B cell (primary cell): ENCODE data around the gene PAX2. TPM values are rescaled to one million over a fixed set of nuclear protein-coding genes. Genes with fewer than 3 reads are reported as not detected.

Experiments
- ATAC-seq: fragments of 200-7000 bp; cut with Tn5 transposase; one replicate; pipeline ENCODE4 v1.10.0; 2021; ENCODE audit warnings: low read depth, mild to moderate bottlenecking, moderate number of reproducible peaks, moderate library complexity
- CTCF ChIA-PET: fragments of 350-600 bp; sonication (Branson Sonifier 250); formaldehyde crosslinking; loops from one replicate; lab custom pipeline; 2021; ENCODE audit warnings: antibody characterized with exemption, inconsistent platforms; lab: Charles Lee
- POLR2A ChIA-PET: fragments of 350-600 bp; sonication (Branson Sonifier 250); formaldehyde crosslinking; loops from one replicate; lab custom pipeline; 2021; ENCODE audit warnings: antibody characterized with exemption; lab: Charles Lee
- DNase-seq: peaks from one replicate; pipeline ENCODE4 v3.0.0; 2013
- H2AFZ ChIP-seq: 2 replicates; pipeline ENCODE4 v1.6.1; 2012; ENCODE audit warnings: mild to moderate bottlenecking, low read depth, low read length; ENCODE audit not compliant: insufficient read depth, poor library complexity, severe bottlenecking
- H3K27ac ChIP-seq, 2 donors: 1 replicate in 1 of 2; 2 replicates in 1 of 2; pipeline ENCODE4 v1.5.1; 2012 to 2013; ENCODE audit warnings: low read length in 2 of 2, mild to moderate bottlenecking in 2 of 2, moderate library complexity in 1 of 2
- H3K27me3 ChIP-seq, 4 experiments: fragments of 200-600 bp in 1 of 4; sonication (generic) in 1 of 4; replicated peaks in 1 of 4; 1 replicate in 2 of 4; 2 replicates in 2 of 4; pipeline versions ENCODE4 v1.6.1 to v1.7.0; 2013 to 2016; ENCODE audit warnings: low read length in 3 of 4, mild to moderate bottlenecking in 2 of 4, mixed read lengths in 1 of 4, moderate library complexity in 1 of 4; ENCODE audit not compliant: insufficient read depth in 4 of 4, control insufficient read depth in 3 of 4; ENCODE audit errors: control extremely low read depth in 1 of 4
- H3K36me3 ChIP-seq, 2 experiments: replicated peaks in 1 of 2; 1 replicate in 1 of 2; 2 replicates in 1 of 2; pipeline versions ENCODE4 v1.6.1 to v1.7.1; 2013; ENCODE audit warnings: low read length in 1 of 2; ENCODE audit not compliant: insufficient read depth in 2 of 2, control insufficient read depth in 1 of 2; ENCODE audit errors: control extremely low read depth in 1 of 2, extremely low read depth in 1 of 2
- H3K4me1 ChIP-seq, 2 donors: fragments of 200-600 bp in 1 of 2; sonication (generic) in 1 of 2; 1 replicate in 1 of 2; 2 replicates in 1 of 2; pipeline versions ENCODE4 v1.5.1 to v1.6.1; 2013 to 2017; ENCODE audit warnings: low read length in 2 of 2; ENCODE audit not compliant: control insufficient read depth in 2 of 2, insufficient read depth in 2 of 2
- H3K4me2 ChIP-seq: replicated peaks from 2 replicates; pipeline ENCODE3; 2012; ENCODE audit warnings: mild to moderate bottlenecking, low read depth, low read length; ENCODE audit not compliant: poor library complexity, severe bottlenecking
- H3K4me3 ChIP-seq, 5 experiments: fragments of 200-600 bp in 1 of 5; sonication (generic) in 1 of 5; 1 replicate in 3 of 5; 2 replicates in 2 of 5; pipeline versions ENCODE4 v1.5.1 to v1.7.0; 2011 to 2016; ENCODE audit warnings: low read length in 4 of 5, mild to moderate bottlenecking in 4 of 5, low read depth in 2 of 5, control low read depth in 1 of 5, moderate library complexity in 1 of 5; ENCODE audit not compliant: insufficient read depth in 1 of 5; ENCODE audit errors: control extremely low read depth in 1 of 5, extremely low read depth in 1 of 5
- H3K79me2 ChIP-seq: fragments of 200-600 bp; sonication (generic); one replicate; pipeline ENCODE4 v1.6.0; 2016; ENCODE audit warnings: low read length; ENCODE audit not compliant: control insufficient read depth, insufficient read depth
- H3K9ac ChIP-seq: fragments of 200-600 bp; sonication (generic); 2 replicates; pipeline ENCODE4 v1.6.1; 2017; ENCODE audit warnings: mild to moderate bottlenecking, low read length, moderate library complexity
- H3K9me3 ChIP-seq, 3 donors: one replicate each; pipeline versions ENCODE4 v1.6.1 to v1.7.1; 2013; ENCODE audit warnings: low read length in 2 of 3; ENCODE audit not compliant: control insufficient read depth in 2 of 3, insufficient read depth in 1 of 3; ENCODE audit errors: control extremely low read depth in 1 of 3
- H4K20me1 ChIP-seq: 2 replicates; pipeline ENCODE4 v1.6.0; 2012; ENCODE audit warnings: mild to moderate bottlenecking, low read length; ENCODE audit not compliant: insufficient read depth, control insufficient read depth, poor library complexity, severe bottlenecking
- H3K27ac Mint-ChIP-seq: one replicate; pipeline ENCODE4 v1.8.0; 2021; ENCODE audit warnings: mixed read lengths
- H3K27me3 Mint-ChIP-seq: one replicate; pipeline ENCODE4 v1.8.0; 2021; ENCODE audit warnings: mixed read lengths
- H3K4me1 Mint-ChIP-seq: one replicate; pipeline ENCODE4 v1.8.0; 2021; ENCODE audit warnings: mixed read lengths
- H3K4me3 Mint-ChIP-seq: one replicate; pipeline ENCODE4 v1.8.0; 2021; ENCODE audit warnings: mixed read lengths
- H3K9me3 Mint-ChIP-seq: one replicate; pipeline ENCODE4 v1.8.0; 2022; ENCODE audit warnings: mixed read lengths; ENCODE audit not compliant: insufficient read depth
- CTCF ChIP-seq: fragments of 200-600 bp; IDR thresholded peaks from one replicate; pipeline ENCODE4 v1.8.0; 2022; ENCODE audit warnings: antibody characterized with exemption, mild to moderate bottlenecking
- EZH2 ChIP-seq: IDR thresholded peaks from 2 replicates; pipeline ENCODE4 v1.6.1; 2012; ENCODE audit warnings: borderline replicate concordance, low read depth, mild to moderate bottlenecking, moderate library complexity, low read length; ENCODE audit not compliant: insufficient read depth, poor library complexity, severe bottlenecking
- WGBS: methylation state at CpG from one replicate; pipeline ENCODE4 v1.1.5; 2013; ENCODE audit warnings: missing lambda C conversion rate; ENCODE audit not compliant: insufficient coverage; 5-methylcytosine and 5-hydroxymethylcytosine counted together
- intact Hi-C: fragments of 100-400 bp; cut with micrococcal nuclease; formaldehyde crosslinking; loops from one replicate; pipeline ENCODE4 v1.10.0; 2022
- polyA plus RNA-seq: library from polyadenylated mRNA; depleted of rRNA; stranded (reverse); fragments of >200 nt; gene quantifications from 2 replicates; pipeline ENCODE4 v1.2.3, GENCODE V29; 2012
- total RNA-seq, 2 donors: library from RNA; stranded (reverse); fragments of 120-200 nt in 1 of 2; gene quantifications; 1 replicate in 1 of 2; 2 replicates in 1 of 2; pipeline versions ENCODE4 v1.2.3 to v1.2.4, GENCODE V29; 2013 to 2022

The PAX2 gene
- total and polyA plus RNA-seq, 2 donors (not counting 1 experiment from before 2014, with no cell fraction given) = 0.12 TPM; not detected in 1

GRCh38 chr10:100731407-100732240 lies 13.8 kb upstream of the PAX2 start:
- Histone ChIP-seq H3K9ac (peak overlapping the region; percentile 50), H3K4me2 (peak overlapping the region; percentile 85), H3K36me3 (no peaks in the 10 kb centered on the region), H3K4me1 (peaks cover 28 to 32% of the 10 kb centered on the region in 2 donors), H3K27ac (no peak overlapping the region), H3K9me3 (peaks cover 0 to 11% (median 0%) of the 10 kb centered on the region in 3 donors), H4K20me1 (no peaks in the 10 kb centered on the region), H3K4me3 (peak overlapping the region in 2 of 5 experiments; percentile 41 to 45), H2AFZ (no peak overlapping the region), H3K79me2 (no peaks in the 10 kb centered on the region), H3K27me3 (peaks cover 0 to 91% (median 52%) of the 10 kb centered on the region in 4 experiments)
- 43% methylated on average over 19 of the region's 24 CpGs for WGBS
- no peak for ATAC-seq
- no peak for DNase-seq
- ChIA-PET POLR2A (interaction anchor here (0.6 kb wide), 1 partner anchor 20 kb away, joined by 3 read pairs; no protein-coding TSS in a partner anchor), CTCF (interaction anchor here (1.0 kb wide), 1 partner anchor 12 kb away, joined by 3 read pairs; no protein-coding TSS in a partner anchor)
- Mint-ChIP-seq H3K4me3 (peak overlapping the region; percentile 73), H3K27ac (no peak overlapping the region), H3K4me1 (peaks cover 37% of the 10 kb centered on the region), H3K27me3 (peaks cover 84% of the 10 kb centered on the region), H3K9me3 (no peaks in the 10 kb centered on the region)
- intact Hi-C loops = no loop called here
- no peak for TF ChIP-seq EZH2

- intact Hi-C loops = no loop called here
- ChIA-PET POLR2A (no interaction called here), CTCF (no interaction called here)
- ATAC-seq (no peak), DNase-seq (no peak)
- no peak overlapping the region for H2AFZ ChIP-seq
- TF ChIP-seq CTCF = no peak
- TF ChIP-seq EZH2 = no peak
- peaks cover 0 to 93% (median 55%) of the 10 kb centered on the region in 4 experiments for H3K27me3 ChIP-seq
- H3K79me2 ChIP-seq = no peaks in the 10 kb centered on the region
- Mint-ChIP-seq H3K4me3 (no peak overlapping the region), H3K27ac (no peak overlapping the region), H3K27me3 (peaks cover 85% of the 10 kb centered on the region), H3K4me1 (peaks cover 39% of the 10 kb centered on the region), H3K9me3 (no peaks in the 10 kb centered on the region)
- no peaks in the 10 kb centered on the region for H4K20me1 ChIP-seq
- no peak overlapping the region for H3K4me3 ChIP-seq
- no peaks in the 10 kb centered on the region for H3K36me3 ChIP-seq
- WGBS = 100% methylated on average over 1 of the region's 2 CpGs
- peaks cover 31 to 36% of the 10 kb centered on the region in 2 donors for H3K4me1 ChIP-seq
- no peak overlapping the region for H3K9ac ChIP-seq
- H3K27ac ChIP-seq = no peak overlapping the region
- no peak overlapping the region for H3K4me2 ChIP-seq
- peaks cover 0 to 11% (median 0%) of the 10 kb centered on the region in 3 donors for H3K9me3 ChIP-seq
Observed at GRCh38 chr10:100732241-100732596, 13.2 kb upstream of the PAX2 start.
